Neural cell (in vitro differentiated cells): Measurements from ENCODE around the gene GFRA3.

Experiments
- EZH2 ChIP-seq: fragments of 200-600, 300-800 bp; shearing (Covaris generic), sonication (generic); IDR thresholded peaks from 2 replicates; pipeline ENCODE4 v1.6.1; 2014; ENCODE audit warnings: antibody characterized with exemption, low read length, borderline replicate concordance, mild to moderate bottlenecking; ENCODE audit not compliant: insufficient read depth, poor library complexity, severe bottlenecking
- POLR2AphosphoS5 ChIP-seq: IDR thresholded peaks from 2 replicates; pipeline ENCODE4 v1.6.1; 2012
- TF ChIP-seq, protein P1 (sequence below): fragments of 450-650 bp; IDR thresholded peaks from 2 replicates; pipeline ENCODE4 v1.5.1; 2014; ENCODE audit warnings: antibody characterized with exemption, mild to moderate bottlenecking, moderate library complexity; ENCODE audit not compliant: poor library complexity, severe bottlenecking

DNA sequence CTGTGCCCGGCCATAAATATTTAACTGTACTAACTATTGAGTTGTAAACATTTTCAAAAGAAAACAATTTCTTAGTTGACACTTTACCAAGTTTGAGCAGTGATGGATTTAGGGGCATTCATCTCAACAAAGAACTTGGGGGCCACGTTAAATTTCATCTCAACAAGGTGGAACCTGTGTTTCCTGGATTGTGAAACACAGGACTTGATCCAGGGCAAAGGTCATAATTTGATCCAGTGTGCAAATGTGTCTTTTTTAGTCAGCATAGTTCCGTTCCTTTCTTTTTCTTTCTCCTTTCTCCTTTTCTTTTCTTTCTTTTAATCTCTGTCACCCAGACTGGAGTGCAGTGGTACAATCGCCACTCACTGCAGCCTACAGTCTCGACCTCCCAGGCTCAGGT, 3.1 kb downstream of the GFRA3 start:
- TF ChIP-seq, protein P1, sequence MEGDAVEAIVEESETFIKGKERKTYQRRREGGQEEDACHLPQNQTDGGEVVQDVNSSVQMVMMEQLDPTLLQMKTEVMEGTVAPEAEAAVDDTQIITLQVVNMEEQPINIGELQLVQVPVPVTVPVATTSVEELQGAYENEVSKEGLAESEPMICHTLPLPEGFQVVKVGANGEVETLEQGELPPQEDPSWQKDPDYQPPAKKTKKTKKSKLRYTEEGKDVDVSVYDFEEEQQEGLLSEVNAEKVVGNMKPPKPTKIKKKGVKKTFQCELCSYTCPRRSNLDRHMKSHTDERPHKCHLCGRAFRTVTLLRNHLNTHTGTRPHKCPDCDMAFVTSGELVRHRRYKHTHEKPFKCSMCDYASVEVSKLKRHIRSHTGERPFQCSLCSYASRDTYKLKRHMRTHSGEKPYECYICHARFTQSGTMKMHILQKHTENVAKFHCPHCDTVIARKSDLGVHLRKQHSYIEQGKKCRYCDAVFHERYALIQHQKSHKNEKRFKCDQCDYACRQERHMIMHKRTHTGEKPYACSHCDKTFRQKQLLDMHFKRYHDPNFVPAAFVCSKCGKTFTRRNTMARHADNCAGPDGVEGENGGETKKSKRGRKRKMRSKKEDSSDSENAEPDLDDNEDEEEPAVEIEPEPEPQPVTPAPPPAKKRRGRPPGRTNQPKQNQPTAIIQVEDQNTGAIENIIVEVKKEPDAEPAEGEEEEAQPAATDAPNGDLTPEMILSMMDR: no peak
- no peak for TF ChIP-seq EZH2
- no peak for TF ChIP-seq POLR2AphosphoS5
